ENCODE measurements around the gene ZNF541. TPM values are rescaled to one million over a fixed set of nuclear protein-coding genes. Genes with fewer than 3 reads are reported as not detected.

ZNF541 gene, protein sequence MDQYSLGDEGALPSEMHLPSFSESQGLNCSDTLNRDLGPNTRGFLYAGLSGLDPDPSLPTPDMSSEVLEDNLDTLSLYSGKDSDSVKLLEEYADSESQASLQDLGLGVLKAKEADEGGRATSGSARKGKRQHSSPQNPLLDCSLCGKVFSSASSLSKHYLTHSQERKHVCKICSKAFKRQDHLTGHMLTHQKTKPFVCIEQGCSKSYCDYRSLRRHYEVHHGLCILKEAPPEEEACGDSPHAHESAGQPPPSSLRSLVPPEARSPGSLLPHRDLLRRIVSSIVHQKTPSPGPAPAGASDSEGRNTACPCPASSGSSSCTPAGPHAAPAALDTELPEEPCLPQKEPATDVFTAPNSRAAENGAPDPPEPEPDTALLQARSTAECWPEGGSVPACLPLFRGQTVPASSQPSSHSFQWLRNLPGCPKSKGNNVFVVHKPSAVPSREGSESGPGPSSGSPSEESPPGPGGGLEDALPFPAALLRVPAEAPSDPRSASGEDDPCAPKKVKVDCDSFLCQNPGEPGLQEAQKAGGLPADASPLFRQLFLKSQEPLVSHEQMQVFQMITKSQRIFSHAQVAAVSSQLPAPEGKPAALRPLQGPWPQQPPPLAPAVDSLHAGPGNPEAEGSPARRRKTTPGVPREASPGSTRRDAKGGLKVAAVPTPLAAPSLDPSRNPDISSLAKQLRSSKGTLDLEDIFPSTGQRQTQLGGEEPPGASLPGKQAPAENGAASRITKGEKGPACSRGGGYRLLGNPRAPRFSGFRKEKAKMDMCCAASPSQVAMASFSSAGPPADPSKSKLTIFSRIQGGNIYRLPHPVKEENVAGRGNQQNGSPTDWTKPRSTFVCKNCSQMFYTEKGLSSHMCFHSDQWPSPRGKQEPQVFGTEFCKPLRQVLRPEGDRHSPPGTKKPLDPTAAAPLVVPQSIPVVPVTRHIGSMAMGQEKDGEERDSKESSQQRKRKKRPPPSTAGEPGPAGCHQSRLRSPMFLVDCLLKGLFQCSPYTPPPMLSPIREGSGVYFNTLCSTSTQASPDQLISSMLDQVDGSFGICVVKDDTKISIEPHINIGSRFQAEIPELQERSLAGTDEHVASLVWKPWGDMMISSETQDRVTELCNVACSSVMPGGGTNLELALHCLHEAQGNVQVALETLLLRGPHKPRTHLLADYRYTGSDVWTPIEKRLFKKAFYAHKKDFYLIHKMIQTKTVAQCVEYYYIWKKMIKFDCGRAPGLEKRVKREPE (N-terminal part only)
- total RNA-seq = not detected in 2 replicates

GRCh38 chr19:47573071-47574026, at the start of gene ZNF541:
Gene ZNF541, minus strand, starts transcription at chr19:47573148. Its CDS starts 17,292 bp downstream, at chr19:47555856.

GRCh38 chr19:47608969-47609905, 36.3 kb upstream of the ZNF541 start, which contains the start of gene BICRA:
Gene BICRA, plus strand, starts transcription at chr19:47609134. Its CDS starts 64,441 bp downstream, at chr19:47673575.

Other genes with a start within 250 kb of the ZNF541 start
- gene C5AR2, start 241.0 kb downstream of the ZNF541 start, total RNA-seq = 0.24 TPM in 1 of 2 replicates, not detected in the other
- 14.1 and 17.6 TPM in 2 replicates for gene DHX34, start 223.8 kb downstream of the ZNF541 start, total RNA-seq
- 6.2 and 25.8 TPM in 2 replicates for gene MEIS3, start 153.6 kb downstream of the ZNF541 start, total RNA-seq
- under 0.01 TPM in 1 of 2 replicates, not detected in the other for gene SLC8A2, start 101.3 kb downstream of the ZNF541 start, total RNA-seq
- 3.4 and 5.5 TPM in 2 replicates for gene KPTN, start 88.9 kb downstream of the ZNF541 start, total RNA-seq
- 36.2 and 57.1 TPM in 2 replicates for gene NAPA, start 58.1 kb downstream of the ZNF541 start, total RNA-seq
- 2.2 and 3.0 TPM in 2 replicates for gene BICRA, start 36.0 kb upstream of the ZNF541 start, total RNA-seq
- gene EHD2, start 140.3 kb upstream of the ZNF541 start, total RNA-seq = 83.3 and 88.2 TPM in 2 replicates
- 76.1 and 115 TPM in 2 replicates for gene NOP53, start 172.4 kb upstream of the ZNF541 start, total RNA-seq
- 209 and 217 TPM in 2 replicates for gene SELENOW, start 205.6 kb upstream of the ZNF541 start, total RNA-seq
- gene TPRX1, start 231.4 kb upstream of the ZNF541 start, total RNA-seq = not detected in 2 replicates
- not detected in 2 replicates for gene CRX, start 248.8 kb upstream of the ZNF541 start, total RNA-seq